GM19395 (cell line): ENCODE measurements around the gene MED25.

ENCODE experiments used
- ATAC-seq: cut with Tn5 transposase; IDR thresholded peaks from one replicate; pipeline ENCODE4 v1.9.1; 2021; ENCODE audit warnings: mild to moderate bottlenecking, moderate library complexity; ENCODE audit not compliant: unreplicated experiment

MED25 gene

GRCh38 chr19:49855676-49856573 is 37.8 kb downstream of the MED25 start:
- ATAC-seq = no peak

GRCh38 chr19:49856574-49857021 is 38.5 kb downstream of the MED25 start:
- ATAC-seq = no peak

GRCh38 chr19:49857061-49857837 is 39.2 kb downstream of the MED25 start:
- no peak for ATAC-seq

- no peak for ATAC-seq
These were observed 39.7 kb downstream of the MED25 start for GRCh38 chr19:49857838-49858087.

GRCh38 chr19:49858088-49858985 is 40.2 kb downstream of the MED25 start:
- no peak for ATAC-seq

GRCh38 chr19:49859682-49860335 is 41.7 kb downstream of the MED25 start:
- ATAC-seq = no peak

GRCh38 chr19:49860336-49861102 is 42.4 kb downstream of the MED25 start:
- ATAC-seq = no peak

GRCh38 chr19:49861107-49861506 is 43.0 kb downstream of the MED25 start:
- no peak for ATAC-seq

GRCh38 chr19:49861541-49862378 is 43.7 kb downstream of the MED25 start:
- no peak for ATAC-seq

GRCh38 chr19:49862391-49863253 is 44.5 kb downstream of the MED25 start:
- no peak for ATAC-seq

GRCh38 chr19:49863254-49863934 is 45.3 kb downstream of the MED25 start:
- no peak for ATAC-seq

GRCh38 chr19:49863935-49864320 is 45.8 kb downstream of the MED25 start:
- no peak for ATAC-seq

GRCh38 chr19:49864890-49865289 is 46.8 kb downstream of the MED25 start:
- ATAC-seq = no peak

- ATAC-seq = peak; percentile 40
These were observed 49.1 kb downstream of the MED25 start, which contains the start of gene PNKP for GRCh38 chr19:49866933-49867782. Gene PNKP, minus strand, starts transcription at chr19:49867576. Its CDS starts 372 bp downstream, at chr19:49867204.

- ATAC-seq = peak; percentile 8
These were observed 51.0 kb downstream of the MED25 start for GRCh38 chr19:49869009-49869483.
